OCI-M1 (cell line): Measurements from ENCODE around the gene RBBP7.
A peak's percentile ranks its signal among the peaks of the same experiment; 100 is the strongest.

ENCODE experiments used
- DNase-seq: peaks from one replicate; lab custom pipeline; 2025; lab: John Stamatoyannopoulos, UW

The RBBP7 gene

GRCh38 chrX:16870095-16870861 lies at the start of gene RBBP7:
Gene RBBP7, minus strand, starts transcription at chrX:16870362. Its CDS starts 309 bp downstream, at chrX:16870053.
- peak; percentile 93 for DNase-seq

GRCh38 chrX:16918979-16919378 lies 48.8 kb upstream of the RBBP7 start:
- no peak for DNase-seq

- DNase-seq: no peak
Measured at GRCh38 chrX:16917120-16917519, 47.0 kb upstream of the RBBP7 start.

GRCh38 chrX:16916561-16916960 lies 46.4 kb upstream of the RBBP7 start:
- DNase-seq: no peak

GRCh38 chrX:16914058-16914457 lies 43.9 kb upstream of the RBBP7 start:
- peak; percentile 41 for DNase-seq

GRCh38 chrX:16910376-16910775 lies 40.2 kb upstream of the RBBP7 start:
- DNase-seq: no peak

- peak; percentile 17 for DNase-seq
Measured at GRCh38 chrX:16903274-16904022, 33.3 kb upstream of the RBBP7 start.

- DNase-seq: no peak
Measured at GRCh38 chrX:16897445-16897844, 27.3 kb upstream of the RBBP7 start.

- peak; percentile 92 for DNase-seq
Measured at GRCh38 chrX:16892504-16893362, 22.6 kb upstream of the RBBP7 start.

- no peak for DNase-seq
Measured at GRCh38 chrX:16885628-16886027, 15.5 kb upstream of the RBBP7 start.

GRCh38 chrX:16883487-16883804 lies 13.3 kb upstream of the RBBP7 start:
- no peak for DNase-seq

- peak; percentile 81 for DNase-seq
Measured at GRCh38 chrX:16882702-16883486, 12.7 kb upstream of the RBBP7 start.

GRCh38 chrX:16882169-16882568 lies 12.0 kb upstream of the RBBP7 start:
- peak; percentile 16 for DNase-seq

- no peak for DNase-seq
Measured at GRCh38 chrX:16876696-16877095, 6.5 kb upstream of the RBBP7 start.

GRCh38 chrX:16874458-16875095 lies 4.4 kb upstream of the RBBP7 start:
- no peak for DNase-seq

- no peak for DNase-seq
Measured at GRCh38 chrX:16873106-16873505, 2.9 kb upstream of the RBBP7 start.

- peak; percentile 54 for DNase-seq
Measured at GRCh38 chrX:16870862-16871815, 977 bp upstream of the RBBP7 start.

- DNase-seq: peak; percentile 62
Measured at GRCh38 chrX:16869393-16870094, 618 bp downstream of the RBBP7 start.

GRCh38 chrX:16868920-16869319 lies 1.2 kb downstream of the RBBP7 start:
- DNase-seq: no peak
